GM23248 (cell line): ENCODE measurements around the gene VTCN1.

Experiments
- EZH2 ChIP-seq: fragments of 200-600 bp; sonication (generic); IDR thresholded peaks from 2 replicates; pipeline ENCODE4 v1.6.1; 2018; ENCODE audit warnings: antibody characterized with exemption, mild to moderate bottlenecking; ENCODE audit not compliant: insufficient read depth, poor library complexity, severe bottlenecking
- EZH2phosphoT487 ChIP-seq: fragments of 200-600 bp; sonication (generic); IDR thresholded peaks from 2 replicates; pipeline ENCODE4 v1.6.1; 2018; ENCODE audit warnings: antibody characterized with exemption, moderate library complexity, mild to moderate bottlenecking, low read depth; ENCODE audit not compliant: insufficient read depth

- TF ChIP-seq EZH2 (no peak), EZH2phosphoT487 (no peak)
Observed at GRCh38 chr1:117138561-117138960, 72.2 kb downstream of the VTCN1 start.
